Endothelial cell of umbilical vein (primary cell): Measurements from ENCODE around the gene DRC7.

Experiments
- CTCF ChIP-seq, 2 donors: IDR thresholded peaks; 1 replicate in 1 of 2; 2 replicates in 1 of 2; pipeline ENCODE4 v1.5.1; 2011; ENCODE audit warnings: low read length in 2 of 2, mild to moderate bottlenecking in 2 of 2, moderate library complexity in 2 of 2, control low read depth in 1 of 2, inconsistent platforms in 1 of 2, low read depth in 1 of 2; ENCODE audit not compliant: insufficient read depth in 1 of 2; ENCODE audit errors: extremely low read depth in 1 of 2
- POLR2A ChIP-seq: IDR thresholded peaks from 2 replicates; pipeline ENCODE4 v1.6.1; 2012; ENCODE audit warnings: low read depth, mild to moderate bottlenecking, control low read depth, low read length

- no peak for TF ChIP-seq POLR2A
- no peak for TF ChIP-seq CTCF (IDR thresholded peaks at IDR 0.05; ENCODE audit: extremely low read depth in 1 of 2, insufficient read depth in 1 of 2, low read depth in 1 of 2, low read length in 2 of 2)
Measured at GRCh38 chr16:57649443-57649751, 45.2 kb upstream of the DRC7 start.
